ENCODE results near the gene GLIS1.

GRCh38 chr1:53662951-53663350 lies 76.0 kb downstream of the GLIS1 start:
- TF ChIP-seq EZH2 (IDR thresholded peaks at IDR 0.05) (no peak), POLR2AphosphoS5 (IDR thresholded peaks at IDR 0.05; ENCODE audit: borderline replicate concordance, low read depth, low read length) (no peak)

Data from SK-N-MC (cell line).